Stomach (tissue), 9 donors: ENCODE results near the gene ATP8B2. TPM values are rescaled to one million over a fixed set of nuclear protein-coding genes. Genes with fewer than 3 reads are reported as not detected.

Experiments used
- DNase-seq, 2 donors: peaks; one replicate each; pipeline versions ENCODE4 v3.0.0 to v3.0.0-alpha.2; 2013 to 2019
- H3K27ac ChIP-seq, 5 donors: fragments of 200-600 bp in 4 of 5; sonication (generic) in 4 of 5; one replicate each; pipeline ENCODE4 v1.5.1; 2013 to 2019; ENCODE audit warnings: mild to moderate bottlenecking in 1 of 5, moderate library complexity in 1 of 5
- H3K27me3 ChIP-seq, 3 donors: fragments of 200-600 bp; sonication (generic); one replicate each; pipeline ENCODE4 v1.5.1; 2017 to 2019; ENCODE audit warnings: mixed run types in 1 of 3
- H3K36me3 ChIP-seq, 4 donors: fragments of 200-600 bp; sonication (generic); 1 replicate in 3 of 4; 2 replicates in 1 of 4; pipeline ENCODE4 v1.5.1; 2016 to 2019
- H3K4me1 ChIP-seq, 4 donors: fragments of 200-600 bp; sonication (generic); one replicate each; pipeline ENCODE4 v1.5.1; 2016 to 2019
- H3K4me3 ChIP-seq, 4 donors: fragments of 200-600 bp; sonication (generic) in 3 of 4; one replicate each; pipeline ENCODE4 v1.5.1; 2016 to 2019; ENCODE audit warnings: mild to moderate bottlenecking in 1 of 4
- H3K9me3 ChIP-seq, 4 donors: fragments of 200-600 bp; sonication (generic); one replicate each; pipeline ENCODE4 v1.5.1; 2016 to 2019
- EP300 ChIP-seq: sonication (generic); formaldehyde crosslinking; IDR thresholded peaks from one replicate; pipeline ENCODE4 v1.6.1; 2017; ENCODE audit warnings: antibody characterized with exemption
- POLR2A ChIP-seq, 4 donors: fragments of 450-650 bp; IDR thresholded peaks; one replicate each; pipeline ENCODE4 v1.6.1; 2016; ENCODE audit warnings: antibody characterized with exemption in 4 of 4, control low read depth in 2 of 4, mild to moderate bottlenecking in 1 of 4, moderate library complexity in 1 of 4
- POLR2AphosphoS5 ChIP-seq, 3 donors: sonication (generic); formaldehyde crosslinking; IDR thresholded peaks; one replicate each; pipeline ENCODE4 v1.6.1; 2016; ENCODE audit warnings: antibody characterized with exemption in 3 of 3
- WGBS, 5 donors: extraction: QIAGEN DNeasy Blood & Tissue Kit in 3 of 5; methylation state at CpG; one replicate each; pipeline versions ENCODE4 v1.1.5 to v1.1.7; 2013 to 2018; 5-methylcytosine and 5-hydroxymethylcytosine counted together
- intact Hi-C: fragments of 100-400 bp; cut with DNase I; formaldehyde crosslinking; loops from one replicate; pipeline ENCODE4 v1.15.1; 2023; ENCODE audit warnings: low total_unique reads
- polyA plus RNA-seq, 3 donors: library from polyadenylated mRNA; stranded (reverse); fragments of 200-250 nt; gene quantifications; one replicate each; pipeline ENCODE4 v1.2.3, GENCODE V29; 2013
- total RNA-seq, 5 donors: library from RNA; depleted of rRNA; stranded (reverse); fragments of >200 nt; gene quantifications; one replicate each; pipeline versions ENCODE4 v1.1.0 to v1.2.3, GENCODE V29; 2014 to 2016
- TF ChIP-seq, protein P1 (sequence below), 7 experiments: fragments of 450-650 bp in 4 of 7; fragments of 200-600 bp in 3 of 7; sonication (generic) in 3 of 7; IDR thresholded peaks; one replicate each; pipeline ENCODE4 v1.5.1; 2016 to 2019; ENCODE audit warnings: antibody characterized with exemption in 7 of 7, control low read depth in 2 of 7, mild to moderate bottlenecking in 1 of 7
- donor health status: healthy with polysubstance abuse.
- donor health status: Bipolar disorder and iron deficiency.
- donor health status: healthy.

The ATP8B2 gene
- total and polyA plus RNA-seq, 8 donors: 5.4 to 64.2 (median 40.0) TPM

DNA sequence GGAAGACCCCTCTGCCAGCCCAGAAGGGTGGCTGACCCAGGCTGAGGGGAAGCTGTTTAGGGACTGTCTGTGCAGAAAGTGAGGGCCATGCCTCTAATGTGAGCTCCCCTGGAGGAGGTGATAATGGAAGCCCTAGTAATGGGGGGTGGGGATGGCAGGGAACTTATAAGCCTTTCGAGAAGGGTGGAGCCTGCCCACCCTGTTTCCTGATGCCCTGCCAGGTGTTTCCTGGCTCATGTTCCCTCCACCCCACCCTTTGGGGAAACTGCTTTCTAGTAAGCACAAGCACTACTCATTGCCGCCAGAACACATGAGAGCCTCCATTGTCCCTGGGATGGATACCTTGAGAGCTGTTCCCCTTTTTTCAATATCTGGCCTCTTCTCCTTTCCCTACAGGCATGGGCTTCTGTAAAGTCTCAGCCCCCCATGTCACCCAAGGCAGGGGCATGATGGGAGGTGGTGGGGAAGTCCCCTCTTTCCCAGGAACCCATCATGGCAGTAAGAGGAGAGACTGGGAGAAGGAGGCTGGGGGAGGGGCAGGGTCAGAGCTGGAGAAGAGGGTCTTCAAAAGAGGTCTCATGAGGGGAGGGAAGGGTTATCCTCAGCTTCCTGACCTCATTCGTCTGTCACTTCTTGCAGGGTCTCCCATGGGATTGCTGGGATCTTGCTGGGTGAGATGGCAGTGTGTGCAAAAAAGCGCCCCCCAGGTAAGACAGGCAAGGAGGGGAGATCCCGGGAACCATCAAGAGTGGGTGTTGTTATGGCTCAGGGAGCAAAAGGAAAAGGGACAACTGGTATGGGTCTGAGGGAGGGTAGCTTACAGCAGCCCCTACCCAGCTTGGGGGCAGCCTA lies 2.4 kb downstream of the ATP8B2 start:
- intact Hi-C loops: no loop called here

DNA sequence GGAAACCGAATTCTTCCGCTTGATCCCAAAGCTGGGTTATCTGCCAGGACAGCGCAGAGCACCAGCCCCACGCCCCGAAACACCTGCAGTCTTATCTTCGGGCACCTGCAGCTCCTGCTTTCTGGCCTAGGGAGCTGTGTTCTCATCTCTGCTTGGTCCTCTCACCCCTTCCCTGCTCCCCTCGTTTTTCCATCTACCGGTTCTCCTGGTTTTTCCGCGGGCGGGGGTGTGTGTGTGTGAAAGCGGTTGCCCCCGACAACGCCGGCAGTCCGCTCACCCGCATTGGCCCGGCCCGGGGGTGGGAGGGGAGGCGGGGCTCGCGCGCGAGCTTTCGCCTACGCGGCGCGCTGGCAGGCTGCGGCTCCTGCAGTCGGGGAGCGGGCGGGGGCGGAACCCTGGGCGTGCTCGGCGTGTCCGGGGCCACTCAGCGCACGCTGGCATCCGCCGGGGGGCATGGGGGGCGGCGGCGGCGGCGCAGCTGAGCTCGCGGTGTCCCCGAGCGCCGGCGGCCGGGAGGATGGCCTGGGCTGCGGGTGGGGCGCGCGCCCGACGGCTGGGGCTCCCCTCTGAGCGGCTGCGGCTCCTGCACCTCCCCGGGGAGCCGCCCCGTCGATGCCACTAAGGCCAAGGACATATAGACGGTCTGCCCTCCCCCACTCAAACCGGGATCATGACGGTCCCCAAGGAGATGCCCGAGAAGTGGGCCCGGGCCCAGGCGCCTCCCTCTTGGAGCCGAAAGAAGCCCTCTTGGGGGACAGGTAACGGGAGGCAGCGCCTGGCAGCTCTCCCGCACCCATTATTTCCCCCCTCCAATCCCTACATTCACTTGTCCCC lies 3.2 kb downstream of the ATP8B2 start:
- DNase-seq: peak; percentile 84 to 95
- Histone ChIP-seq H3K36me3 (peaks cover 17 to 39% (median 30%) of the 10 kb centered on the region in 4 donors), H3K27ac (peak overlapping the region; percentile 50 to 98 (median 90)), H3K9me3 (no peaks in the 10 kb centered on the region), H3K27me3 (peaks cover 0 to 31% (median 13%) of the 10 kb centered on the region in 3 donors), H3K4me3 (peak overlapping the region; percentile 52 to 55 (median 54)), H3K4me1 (peaks cover 44 to 75% (median 58%) of the 10 kb centered on the region in 4 donors)
- TF ChIP-seq, protein P1, sequence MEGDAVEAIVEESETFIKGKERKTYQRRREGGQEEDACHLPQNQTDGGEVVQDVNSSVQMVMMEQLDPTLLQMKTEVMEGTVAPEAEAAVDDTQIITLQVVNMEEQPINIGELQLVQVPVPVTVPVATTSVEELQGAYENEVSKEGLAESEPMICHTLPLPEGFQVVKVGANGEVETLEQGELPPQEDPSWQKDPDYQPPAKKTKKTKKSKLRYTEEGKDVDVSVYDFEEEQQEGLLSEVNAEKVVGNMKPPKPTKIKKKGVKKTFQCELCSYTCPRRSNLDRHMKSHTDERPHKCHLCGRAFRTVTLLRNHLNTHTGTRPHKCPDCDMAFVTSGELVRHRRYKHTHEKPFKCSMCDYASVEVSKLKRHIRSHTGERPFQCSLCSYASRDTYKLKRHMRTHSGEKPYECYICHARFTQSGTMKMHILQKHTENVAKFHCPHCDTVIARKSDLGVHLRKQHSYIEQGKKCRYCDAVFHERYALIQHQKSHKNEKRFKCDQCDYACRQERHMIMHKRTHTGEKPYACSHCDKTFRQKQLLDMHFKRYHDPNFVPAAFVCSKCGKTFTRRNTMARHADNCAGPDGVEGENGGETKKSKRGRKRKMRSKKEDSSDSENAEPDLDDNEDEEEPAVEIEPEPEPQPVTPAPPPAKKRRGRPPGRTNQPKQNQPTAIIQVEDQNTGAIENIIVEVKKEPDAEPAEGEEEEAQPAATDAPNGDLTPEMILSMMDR (IDR thresholded peaks at IDR 0.05): no peak
- TF ChIP-seq POLR2A (IDR thresholded peaks at IDR 0.05) (no peak), POLR2AphosphoS5 (IDR thresholded peaks at IDR 0.05) (peak in 1 of 3 donors; percentile 22), EP300 (no peak)
- 5 to 10% (median 7%) methylated on average over 30 to 76 of the region's 76 CpGs for WGBS, 5 donors
- intact Hi-C loops: no loop called here

More for the DNA sequence above, 2.4 kb downstream of the ATP8B2 start:
- Histone ChIP-seq H3K36me3 (peaks cover 17 to 30% (median 22%) of the 10 kb centered on the region in 4 donors), H3K4me3 (peak overlapping the region; percentile 52 to 63 (median 55)), H3K27ac (peak overlapping the region; percentile 41 to 98 (median 90)), H3K27me3 (peaks cover 0 to 31% (median 13%) of the 10 kb centered on the region in 3 donors), H3K9me3 (no peaks in the 10 kb centered on the region), H3K4me1 (peaks cover 44 to 69% (median 58%) of the 10 kb centered on the region in 4 donors)
- DNase-seq: peak; percentile 44 to 73
- 8 to 27% (median 20%) methylated on average over 5 of the region's 5 CpGs for WGBS, 5 donors
- TF ChIP-seq POLR2AphosphoS5 (IDR thresholded peaks at IDR 0.05): no peak
- TF ChIP-seq, protein P1 (IDR thresholded peaks at IDR 0.05): no peak
- no peak for TF ChIP-seq EP300
- no peak for TF ChIP-seq POLR2A (IDR thresholded peaks at IDR 0.05)

DNA sequence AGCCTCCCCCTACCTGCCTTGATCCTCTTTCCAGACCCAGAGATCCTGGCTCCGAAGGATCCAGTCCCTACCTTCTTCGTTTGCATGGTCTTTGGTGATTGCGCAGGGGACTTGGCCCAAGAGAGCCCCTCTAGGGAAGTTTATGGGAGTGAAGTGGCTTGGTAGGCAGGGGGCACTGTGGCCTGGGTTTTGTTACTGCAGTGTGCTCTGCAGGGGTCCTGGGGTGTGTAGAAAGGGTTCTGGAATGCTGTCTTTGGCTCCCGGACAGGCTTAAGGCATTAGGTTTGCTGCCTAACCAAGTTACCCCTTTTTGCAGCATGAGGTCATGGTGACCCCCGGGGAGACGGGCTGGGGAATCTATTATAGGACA lies 3.8 kb downstream of the ATP8B2 start:
- H3K9me3 ChIP-seq: no peaks in the 10 kb centered on the region
- H3K4me1 ChIP-seq: peaks cover 44 to 81% (median 61%) of the 10 kb centered on the region in 4 donors
- H3K36me3 ChIP-seq: peaks cover 17 to 45% (median 36%) of the 10 kb centered on the region in 4 donors
- peaks cover 0 to 31% (median 13%) of the 10 kb centered on the region in 3 donors for H3K27me3 ChIP-seq
- peak overlapping the region; percentile 52 to 55 (median 54) for H3K4me3 ChIP-seq
- no peak for TF ChIP-seq POLR2A (IDR thresholded peaks at IDR 0.05)
- TF ChIP-seq, protein P1 (IDR thresholded peaks at IDR 0.05): peak in 1 of 7 experiments; percentile 13
- WGBS, 5 donors: 56 to 65% (median 63%) methylated on average over 6 of the region's 6 CpGs
- peak overlapping the region; percentile 50 to 98 (median 90) for H3K27ac ChIP-seq
- intact Hi-C loops: no loop called here
- no peak for DNase-seq

DNA sequence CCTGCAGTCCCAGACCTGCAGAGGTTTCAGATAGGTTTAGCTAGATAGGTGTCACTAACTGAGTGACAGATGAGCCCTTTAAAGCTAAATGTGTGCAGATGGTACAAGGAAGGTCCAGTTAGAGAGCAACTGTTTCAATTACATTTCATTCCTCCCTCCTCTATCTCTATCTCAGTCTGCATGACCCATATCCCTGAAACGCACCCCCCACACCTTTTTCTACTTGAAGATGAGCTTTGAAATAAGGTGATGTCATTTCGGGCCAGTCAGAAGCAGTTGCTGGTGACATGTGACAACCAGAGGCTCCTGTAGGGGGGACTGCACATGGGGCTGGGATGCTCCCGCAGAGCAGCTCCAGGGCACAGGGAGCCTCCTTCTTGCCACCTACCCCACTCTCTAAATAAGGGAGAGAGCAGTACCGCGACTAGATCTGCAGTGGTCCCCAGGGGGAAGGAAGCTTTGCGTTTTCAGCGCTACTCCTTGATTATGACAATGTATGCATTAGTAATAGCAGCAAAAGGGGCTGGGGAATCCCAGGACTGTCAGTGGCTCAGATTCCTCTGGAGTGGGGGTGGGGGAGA lies 4.3 kb downstream of the ATP8B2 start:
- 50 to 83% (median 82%) methylated on average over 7 of the region's 7 CpGs for WGBS, 5 donors
- TF ChIP-seq POLR2A (IDR thresholded peaks at IDR 0.05): no peak
- TF ChIP-seq, protein P1 (IDR thresholded peaks at IDR 0.05): no peak
- TF ChIP-seq POLR2AphosphoS5 (IDR thresholded peaks at IDR 0.05): no peak
- TF ChIP-seq EP300: no peak
- peaks cover 0 to 31% (median 13%) of the 10 kb centered on the region in 3 donors for H3K27me3 ChIP-seq
- no peak for DNase-seq
- H3K36me3 ChIP-seq: peaks cover 17 to 49% (median 40%) of the 10 kb centered on the region in 4 donors
- no peaks in the 10 kb centered on the region for H3K9me3 ChIP-seq
- H3K27ac ChIP-seq: peak overlapping the region in 4 of 5 donors; percentile 89 to 98 (median 90)
- peak overlapping the region in 2 of 4 donors; percentile 55 for H3K4me3 ChIP-seq
- intact Hi-C loops: loop anchor here (10.0 kb wide), 1 partner anchor 55 kb away; the partner anchor contains the start of gene HAX1
- peaks cover 47 to 81% (median 62%) of the 10 kb centered on the region in 4 donors for H3K4me1 ChIP-seq
